Activated CD8-positive, alpha-beta T cell treated with anti-CD3 and anti-CD28 coated beads for 36 hours (primary cell): Measurements from ENCODE around the gene AGXT2. TPM values are rescaled to one million over a fixed set of nuclear protein-coding genes. Genes with fewer than 3 reads are reported as not detected.

ENCODE experiments used
- ATAC-seq: fragments of 200-7000 bp; cut with Tn5 transposase; one replicate; pipeline ENCODE4 v1.10.0; 2021; ENCODE audit warnings: mild to moderate bottlenecking, moderate library complexity
- CTCF ChIA-PET: fragments of 350-600 bp; sonication (Branson Sonifier 250); formaldehyde crosslinking; loops from one replicate; lab custom pipeline; 2021; ENCODE audit warnings: antibody characterized with exemption; lab: Charles Lee
- POLR2A ChIA-PET: fragments of 350-600 bp; sonication (Branson Sonifier 250); formaldehyde crosslinking; loops from one replicate; lab custom pipeline; 2021; ENCODE audit warnings: antibody characterized with exemption; lab: Charles Lee
- DNase-seq: peaks from one replicate; pipeline ENCODE4 v3.0.0-alpha.2; 2020
- H3K27ac Mint-ChIP-seq: one replicate; pipeline ENCODE4 v1.8.0; 2021; ENCODE audit warnings: mild to moderate bottlenecking, mixed read lengths
- H3K27me3 Mint-ChIP-seq: one replicate; pipeline ENCODE4 v1.8.0; 2021; ENCODE audit warnings: mixed read lengths
- H3K36me3 Mint-ChIP-seq: one replicate; pipeline ENCODE4 v1.8.0; 2021; ENCODE audit warnings: low read depth, mixed read lengths
- H3K4me1 Mint-ChIP-seq: one replicate; pipeline ENCODE4 v1.8.0; 2021; ENCODE audit warnings: low read depth, mixed read lengths
- H3K4me3 Mint-ChIP-seq: one replicate; pipeline ENCODE4 v1.8.0; 2021; ENCODE audit warnings: mild to moderate bottlenecking, moderate library complexity, mixed read lengths
- H3K9me3 Mint-ChIP-seq: one replicate; pipeline ENCODE4 v1.8.0; 2021; ENCODE audit warnings: mixed read lengths
- CTCF ChIP-seq: fragments of 200-600 bp; IDR thresholded peaks from one replicate; pipeline ENCODE4 v1.8.0; 2022; ENCODE audit warnings: antibody characterized with exemption, mild to moderate bottlenecking
- intact Hi-C: fragments of 100-400 bp; cut with micrococcal nuclease; formaldehyde crosslinking; loops from one replicate; pipeline ENCODE4 v1.10.0; 2022
- total RNA-seq, 2 experiments: library from RNA; stranded (reverse); gene quantifications; one replicate each; pipeline ENCODE4 v1.2.3, GENCODE V29; 2021

The AGXT2 gene
- total RNA-seq, 2 experiments from 2014 or later = not detected

GRCh38 chr5:35002459-35002858, 45.3 kb downstream of the AGXT2 start:
- ChIA-PET POLR2A (no interaction called here), CTCF (interaction anchor here (0.8 to 4.1 kb wide), 10 partner anchors 9 to 528 kb away, joined by 3 to 41 read pairs (median 4); no protein-coding TSS in a partner anchor)
- Mint-ChIP-seq H3K36me3 (no peaks in the 10 kb centered on the region), H3K4me3 (no peak overlapping the region), H3K27ac (no peak overlapping the region), H3K9me3 (peaks cover 2% of the 10 kb centered on the region), H3K27me3 (peaks cover 17% of the 10 kb centered on the region), H3K4me1 (no peaks in the 10 kb centered on the region)
- DNase-seq (no peak), ATAC-seq (no peak)
- intact Hi-C loops = loop anchor here (10.0 kb wide), 1 partner anchor 508 kb away; no protein-coding TSS in a partner anchor
- TF ChIP-seq CTCF = no peak

- ChIA-PET CTCF (interaction anchor here (0.6 to 4.1 kb wide), 7 partner anchors 8 to 528 kb away, joined by 3 to 41 read pairs (median 4); no protein-coding TSS in a partner anchor), POLR2A (no interaction called here)
- H3K27me3 Mint-ChIP-seq = peaks cover 15% of the 10 kb centered on the region
- no peak overlapping the region for H3K27ac Mint-ChIP-seq
- no peak for TF ChIP-seq CTCF
- no peaks in the 10 kb centered on the region for H3K4me1 Mint-ChIP-seq
- no peak for ATAC-seq
- H3K9me3 Mint-ChIP-seq = no peaks in the 10 kb centered on the region
- intact Hi-C loops = loop anchor here (10.0 kb wide), 1 partner anchor 507 kb away; no protein-coding TSS in a partner anchor
- no peaks in the 10 kb centered on the region for H3K36me3 Mint-ChIP-seq
- no peak for DNase-seq
- no peak overlapping the region for H3K4me3 Mint-ChIP-seq
Measured at GRCh38 chr5:35001842-35002241, 45.9 kb downstream of the AGXT2 start.

GRCh38 chr5:34998058-34998789, 49.5 kb downstream of the AGXT2 start:
- H3K27me3 Mint-ChIP-seq = peaks cover 22% of the 10 kb centered on the region
- intact Hi-C loops = loop anchor here (5.0 kb wide), 1 partner anchor 36 kb away; no protein-coding TSS in a partner anchor
- ChIA-PET POLR2A (no interaction called here), CTCF (no interaction called here)
- DNase-seq (no peak), ATAC-seq (no peak)
- no peaks in the 10 kb centered on the region for H3K36me3 Mint-ChIP-seq
- no peaks in the 10 kb centered on the region for H3K4me1 Mint-ChIP-seq
- H3K4me3 Mint-ChIP-seq = no peak overlapping the region
- no peaks in the 10 kb centered on the region for H3K9me3 Mint-ChIP-seq
- no peak overlapping the region for H3K27ac Mint-ChIP-seq
- no peak for TF ChIP-seq CTCF

GRCh38 chr5:34996261-34996660, 51.5 kb downstream of the AGXT2 start:
- ATAC-seq (no peak), DNase-seq (no peak)
- ChIA-PET CTCF (no interaction called here), POLR2A (no interaction called here)
- H3K4me3 Mint-ChIP-seq = no peak overlapping the region
- no peaks in the 10 kb centered on the region for H3K4me1 Mint-ChIP-seq
- H3K27ac Mint-ChIP-seq = no peak overlapping the region
- H3K36me3 Mint-ChIP-seq = no peaks in the 10 kb centered on the region
- no peaks in the 10 kb centered on the region for H3K9me3 Mint-ChIP-seq
- TF ChIP-seq CTCF = no peak
- H3K27me3 Mint-ChIP-seq = peaks cover 20% of the 10 kb centered on the region
- intact Hi-C loops = loop anchor here (5.0 kb wide), 1 partner anchor 34 kb away; no protein-coding TSS in a partner anchor

- no peaks in the 10 kb centered on the region for H3K9me3 Mint-ChIP-seq
- H3K27me3 Mint-ChIP-seq = peaks cover 27% of the 10 kb centered on the region
- CTCF ChIA-PET = interaction anchor here (1.0 to 3.6 kb wide), 3 partner anchors 9 to 55 kb away, joined by 3 to 31 read pairs (median 7); no protein-coding TSS in a partner anchor
- intact Hi-C loops = no loop called here
- H3K27ac Mint-ChIP-seq = no peak overlapping the region
- DNase-seq (no peak), ATAC-seq (no peak)
- no peak overlapping the region for H3K4me3 Mint-ChIP-seq
- TF ChIP-seq CTCF = no peak
- POLR2A ChIA-PET = no interaction called here
- no peaks in the 10 kb centered on the region for H3K4me1 Mint-ChIP-seq
- H3K36me3 Mint-ChIP-seq = no peaks in the 10 kb centered on the region
Measured at GRCh38 chr5:34993951-34994350, 53.8 kb downstream of the AGXT2 start.
